Neutrophil (primary cell): ENCODE data around the gene FAM149B1.

Source experiments
- H3K27ac ChIP-seq: fragments of 200-600 bp; sonication (generic); 2 replicates; pipeline ENCODE4 v1.5.1; 2016; ENCODE audit warnings: mild to moderate bottlenecking, moderate library complexity
- H3K27me3 ChIP-seq: fragments of 200-600 bp; sonication (generic); 2 replicates; pipeline ENCODE4 v1.6.0; 2016; ENCODE audit warnings: mild to moderate bottlenecking
- H3K36me3 ChIP-seq: fragments of 200-600 bp; sonication (generic); 2 replicates; pipeline ENCODE4 v1.5.1; 2017
- H3K4me1 ChIP-seq, 2 experiments: fragments of 200-600 bp in 1 of 2; sonication (generic) in 1 of 2; 1 replicate in 1 of 2; 2 replicates in 1 of 2; pipeline versions ENCODE4 v1.5.1 to v1.6.1; 2013 to 2016; ENCODE audit warnings: low read depth in 1 of 2, low read length in 1 of 2, mild to moderate bottlenecking in 1 of 2, moderate library complexity in 1 of 2; ENCODE audit not compliant: control insufficient read depth in 1 of 2, insufficient read depth in 1 of 2
- H3K4me3 ChIP-seq, 2 experiments: fragments of 200-600 bp in 1 of 2; sonication (generic) in 1 of 2; 1 replicate in 1 of 2; 2 replicates in 1 of 2; pipeline ENCODE4 v1.5.1; 2013 to 2016; ENCODE audit warnings: low read depth in 1 of 2, low read length in 1 of 2, mild to moderate bottlenecking in 1 of 2, moderate library complexity in 1 of 2
- H3K9me3 ChIP-seq: fragments of 200-600 bp; sonication (generic); 2 replicates; pipeline ENCODE4 v1.5.1; 2016
- CTCF ChIP-seq: fragments of 200-600 bp; sonication (generic); IDR thresholded peaks from 2 replicates; pipeline ENCODE4 v1.5.1; 2016; ENCODE audit warnings: antibody characterized with exemption

The FAM149B1 gene

GRCh38 chr10:73287441-73287840, 119.5 kb downstream of the FAM149B1 start:
- TF ChIP-seq CTCF = no peak
- Histone ChIP-seq H3K4me1 (no peaks in the 10 kb centered on the region), H3K27ac (no peak overlapping the region)

GRCh38 chr10:73289958-73290357, 122.0 kb downstream of the FAM149B1 start:
- Histone ChIP-seq H3K4me1 (no peaks in the 10 kb centered on the region), H3K36me3 (no peaks in the 10 kb centered on the region), H3K9me3 (no peaks in the 10 kb centered on the region), H3K27me3 (peaks cover 3% of the 10 kb centered on the region), H3K4me3 (no peak overlapping the region), H3K27ac (no peak overlapping the region)
- TF ChIP-seq CTCF = no peak

More at GRCh38 chr10:73287441-73287840, 119.5 kb downstream of the FAM149B1 start:
- H3K27me3 ChIP-seq = no peaks in the 10 kb centered on the region
- no peak overlapping the region for H3K4me3 ChIP-seq
- no peaks in the 10 kb centered on the region for H3K9me3 ChIP-seq
- H3K36me3 ChIP-seq = no peaks in the 10 kb centered on the region

GRCh38 chr10:73293461-73293860, 125.5 kb downstream of the FAM149B1 start:
- no peaks in the 10 kb centered on the region for H3K4me1 ChIP-seq
- H3K4me3 ChIP-seq = no peak overlapping the region
- H3K9me3 ChIP-seq = no peaks in the 10 kb centered on the region
- H3K27me3 ChIP-seq = peaks cover 3% of the 10 kb centered on the region
- TF ChIP-seq CTCF = no peak
- H3K36me3 ChIP-seq = no peaks in the 10 kb centered on the region
- H3K27ac ChIP-seq = no peak overlapping the region
